Measurements from ENCODE around the gene SLC12A3.

Gene SLC12A3

GRCh38 chr16:56927471-56927870, 62.5 kb downstream of the SLC12A3 start:
- TF ChIP-seq FOXK2 (IDR thresholded peaks at IDR 0.05): no peak
- no peak for TF ChIP-seq ELF4 (IDR thresholded peaks at IDR 0.05)
- TF ChIP-seq BHLHE40 (IDR thresholded peaks at IDR 0.05; ENCODE audit: borderline replicate concordance): no peak
- no peak for TF ChIP-seq L3MBTL2 (conservative IDR thresholded peaks at IDR 0.05)
- no peak for TF ChIP-seq SUZ12 (IDR thresholded peaks at IDR 0.05)
- no peak for TF ChIP-seq CTBP1 (IDR thresholded peaks at IDR 0.05; ENCODE audit: borderline replicate concordance)
- no peak for TF ChIP-seq FOXA1 (IDR thresholded peaks at IDR 0.05)
- TF ChIP-seq FOXM1 (IDR thresholded peaks at IDR 0.05; ENCODE audit: borderline replicate concordance): no peak
- no peak for TF ChIP-seq ARNT (IDR thresholded peaks at IDR 0.05)
- ChIA-PET CTCF (no interaction called here), POLR2A (no interaction called here)
- DNase-seq (ENCODE audit: extremely low spot score): no peak

- no peak for DNase-seq (ENCODE audit: extremely low spot score)
- ChIA-PET CTCF (no interaction called here), POLR2A (interaction anchor here (2.9 to 3.5 kb wide), 2 partner anchors 15 to 67 kb away, joined by 12 to 15 read pairs; no protein-coding TSS in a partner anchor)
- TF ChIP-seq PKNOX1 (IDR thresholded peaks at IDR 0.05): no peak
- no peak for TF ChIP-seq ELF4 (IDR thresholded peaks at IDR 0.05)
- TF ChIP-seq HDGF (IDR thresholded peaks at IDR 0.05; ENCODE audit: borderline replicate concordance): no peak
- no peak for TF ChIP-seq LEF1 (IDR thresholded peaks at IDR 0.05; ENCODE audit: borderline replicate concordance)
- no peak for TF ChIP-seq FOXA1 (IDR thresholded peaks at IDR 0.05)
- no peak for TF ChIP-seq NFRKB (IDR thresholded peaks at IDR 0.05)
- TF ChIP-seq SUZ12 (IDR thresholded peaks at IDR 0.05): no peak
Measured at GRCh38 chr16:56929639-56930038, 64.6 kb downstream of the SLC12A3 start.

GRCh38 chr16:56930486-56931270, 65.7 kb downstream of the SLC12A3 start:
- no peak for DNase-seq (ENCODE audit: extremely low spot score)
- TF ChIP-seq ZNF384 (IDR thresholded peaks at IDR 0.05): peak; percentile 86
- no peak for TF ChIP-seq ELF4 (IDR thresholded peaks at IDR 0.05)
- peak; percentile 62 for TF ChIP-seq PKNOX1 (IDR thresholded peaks at IDR 0.05)
- TF ChIP-seq FOXA1 (IDR thresholded peaks at IDR 0.05): no peak
- ChIA-PET POLR2A (interaction anchor here (0.9 to 3.5 kb wide), 10 partner anchors 11 to 92 kb away, joined by 3 to 24 read pairs (median 8); no protein-coding TSS in a partner anchor), CTCF (interaction anchor here (0.6 to 0.7 kb wide), 2 partner anchors 50 to 330 kb away, joined by 3 to 6 read pairs; no protein-coding TSS in a partner anchor)

GRCh38 chr16:56931271-56931891, 66.4 kb downstream of the SLC12A3 start:
- ChIA-PET POLR2A (interaction anchor here (0.6 to 3.5 kb wide), 14 partner anchors 12 to 153 kb away, joined by 3 to 24 read pairs (median 6); no protein-coding TSS in a partner anchor), CTCF (interaction anchor here (0.6 kb wide), 1 partner anchor 331 kb away, joined by 6 read pairs; no protein-coding TSS in a partner anchor)
- TF ChIP-seq PKNOX1 (IDR thresholded peaks at IDR 0.05): peak; percentile 60
- no peak for TF ChIP-seq FOXK2 (IDR thresholded peaks at IDR 0.05)
- TF ChIP-seq L3MBTL2 (conservative IDR thresholded peaks at IDR 0.05): peak; percentile 93
- peak; percentile 32 for DNase-seq (ENCODE audit: extremely low spot score)

- TF ChIP-seq PKNOX1 (IDR thresholded peaks at IDR 0.05): peak; percentile 94
- TF ChIP-seq HDGF (IDR thresholded peaks at IDR 0.05; ENCODE audit: borderline replicate concordance): no peak
- no peak for TF ChIP-seq ARNT (IDR thresholded peaks at IDR 0.05)
- TF ChIP-seq ELF4 (IDR thresholded peaks at IDR 0.05): peak; percentile 74; the same call in 1 of the 2 replicates
- peak; percentile 99 for DNase-seq (ENCODE audit: extremely low spot score)
- POLR2A ChIA-PET: interaction anchor here (0.6 to 3.5 kb wide), 15 partner anchors 12 to 152 kb away, joined by 3 to 24 read pairs (median 6); no protein-coding TSS in a partner anchor
- CTCF ChIA-PET: no interaction called here
Measured at GRCh38 chr16:56931892-56932720, 67.1 kb downstream of the SLC12A3 start, which contains the start of gene HERPUD1. TSS of gene HERPUD1 (plus strand) at chr16:56932142. CDS start at chr16:56932245, 103 bp downstream.
